ACC112 (cell line): Measurements from ENCODE around the gene IPO11.

Experiments used
- H2AFZ ChIP-seq: fragments of 200-600 bp; sonication (generic); one replicate; pipeline ENCODE4 v1.6.0; 2017; ENCODE audit warnings: antibody characterized with exemption, low read length; ENCODE audit not compliant: unreplicated experiment
- H3K27ac ChIP-seq: fragments of 200-600 bp; sonication (generic); 2 replicates; pipeline ENCODE4 v1.5.1; 2014; ENCODE audit warnings: low read depth, mild to moderate bottlenecking, antibody characterized with exemption, low read length, moderate library complexity
- H3K27me3 ChIP-seq: fragments of 200-600 bp; sonication (generic); 2 replicates; pipeline ENCODE4 v1.6.1; 2014; ENCODE audit warnings: mild to moderate bottlenecking, antibody characterized with exemption, low read length, moderate library complexity, mixed read lengths; ENCODE audit not compliant: insufficient read depth
- H3K36me3 ChIP-seq: fragments of 200-600 bp; sonication (generic); 2 replicates; pipeline ENCODE4 v1.6.1; 2016; ENCODE audit warnings: mild to moderate bottlenecking, antibody characterized with exemption, low read length, moderate library complexity, mixed read lengths; ENCODE audit not compliant: insufficient read depth
- H3K4me1 ChIP-seq: fragments of 200-600 bp; sonication (generic); one replicate; pipeline ENCODE4 v1.6.1; 2016; ENCODE audit warnings: low read length, mixed read lengths; ENCODE audit not compliant: insufficient read depth, unreplicated experiment, control insufficient read depth
- H3K4me3 ChIP-seq: fragments of 200-600 bp; sonication (generic); 2 replicates; pipeline ENCODE4 v1.5.1; 2014; ENCODE audit warnings: mild to moderate bottlenecking, low read depth, low read length
- H3K79me2 ChIP-seq: fragments of 200-600 bp; sonication (generic); one replicate; pipeline ENCODE4 v1.6.0; 2016; ENCODE audit warnings: low read length; ENCODE audit not compliant: control insufficient read depth, unreplicated experiment, insufficient read depth

The IPO11 gene

GRCh38 chr5:62569470-62569869 is 156.9 kb downstream of the IPO11 start:
- H3K27ac ChIP-seq, result no peak overlapping the region
- H2AFZ ChIP-seq, result no peak overlapping the region
- no peaks in the 10 kb centered on the region for H3K4me1 ChIP-seq
- H3K79me2 ChIP-seq, result no peaks in the 10 kb centered on the region
- H3K36me3 ChIP-seq, result peaks cover 32% of the 10 kb centered on the region
- no peak overlapping the region for H3K4me3 ChIP-seq
- H3K27me3 ChIP-seq, result no peaks in the 10 kb centered on the region

- no peak overlapping the region for H2AFZ ChIP-seq
- H3K27ac ChIP-seq, result no peak overlapping the region
- no peaks in the 10 kb centered on the region for H3K79me2 ChIP-seq
- H3K36me3 ChIP-seq, result peaks cover 6% of the 10 kb centered on the region; the same call in 1 of the 2 replicates
- no peak overlapping the region for H3K4me3 ChIP-seq
- H3K27me3 ChIP-seq, result no peaks in the 10 kb centered on the region
- H3K4me1 ChIP-seq, result peaks cover 6% of the 10 kb centered on the region
Measured at GRCh38 chr5:62572918-62573514, 160.5 kb downstream of the IPO11 start.

GRCh38 chr5:62574599-62574998 is 162.0 kb downstream of the IPO11 start:
- no peaks in the 10 kb centered on the region for H3K79me2 ChIP-seq
- H3K36me3 ChIP-seq, result no peaks in the 10 kb centered on the region
- no peak overlapping the region for H3K27ac ChIP-seq
- no peaks in the 10 kb centered on the region for H3K27me3 ChIP-seq
- H2AFZ ChIP-seq, result no peak overlapping the region
- H3K4me1 ChIP-seq, result peaks cover 6% of the 10 kb centered on the region
- H3K4me3 ChIP-seq, result no peak overlapping the region

- Histone ChIP-seq H3K27ac (no peak overlapping the region), H3K4me1 (peaks cover 6% of the 10 kb centered on the region), H3K4me3 (no peak overlapping the region), H3K79me2 (no peaks in the 10 kb centered on the region), H3K27me3 (no peaks in the 10 kb centered on the region), H2AFZ (no peak overlapping the region), H3K36me3 (no peaks in the 10 kb centered on the region)
Measured at GRCh38 chr5:62575066-62575465, 162.5 kb downstream of the IPO11 start.

GRCh38 chr5:62575489-62575888 is 162.9 kb downstream of the IPO11 start:
- no peaks in the 10 kb centered on the region for H3K36me3 ChIP-seq

GRCh38 chr5:62576570-62577170 is 164.1 kb downstream of the IPO11 start:
- no peaks in the 10 kb centered on the region for H3K27me3 ChIP-seq
- no peak overlapping the region for H2AFZ ChIP-seq
- no peak overlapping the region for H3K27ac ChIP-seq
- no peaks in the 10 kb centered on the region for H3K79me2 ChIP-seq
- no peak overlapping the region for H3K4me3 ChIP-seq
- peaks cover 6% of the 10 kb centered on the region for H3K4me1 ChIP-seq
- H3K36me3 ChIP-seq, result no peaks in the 10 kb centered on the region

More at GRCh38 chr5:62575489-62575888, 162.9 kb downstream of the IPO11 start:
- Histone ChIP-seq H3K4me3 (no peak overlapping the region), H3K4me1 (peaks cover 6% of the 10 kb centered on the region), H3K27ac (no peak overlapping the region), H3K79me2 (no peaks in the 10 kb centered on the region), H2AFZ (no peak overlapping the region), H3K27me3 (no peaks in the 10 kb centered on the region)

- no peaks in the 10 kb centered on the region for H3K79me2 ChIP-seq
- peaks cover 6% of the 10 kb centered on the region for H3K4me1 ChIP-seq
- H3K27me3 ChIP-seq, result no peaks in the 10 kb centered on the region
- H2AFZ ChIP-seq, result no peak overlapping the region
- no peak overlapping the region for H3K4me3 ChIP-seq
- H3K27ac ChIP-seq, result no peak overlapping the region
- no peaks in the 10 kb centered on the region for H3K36me3 ChIP-seq
Measured at GRCh38 chr5:62577488-62577887, 164.9 kb downstream of the IPO11 start.

GRCh38 chr5:62578540-62578939 is 166.0 kb downstream of the IPO11 start, which contains the start of gene LRRC70:
LRRC70 (plus strand) TSS chr5:62578819; CDS start chr5:62579439, 620 bp downstream.
- H3K27ac ChIP-seq, result peak within 1 kb of the TSS; percentile 13; the same call in 1 of the 2 replicates

GRCh38 chr5:62579761-62580160 is 167.2 kb downstream of the IPO11 start:
- Histone ChIP-seq H3K79me2 (no peaks in the 10 kb centered on the region), H2AFZ (no peak overlapping the region), H3K4me3 (no peak overlapping the region), H3K36me3 (no peaks in the 10 kb centered on the region), H3K4me1 (peaks cover 6% of the 10 kb centered on the region), H3K27me3 (no peaks in the 10 kb centered on the region), H3K27ac (no peak overlapping the region)

More at GRCh38 chr5:62578540-62578939, 166.0 kb downstream of the IPO11 start, which contains the start of gene LRRC70:
- Histone ChIP-seq H3K4me3 (no peak within 1 kb of the TSS), H3K4me1 (peaks cover 6% of the 10 kb centered on the region), H3K79me2 (no peaks in the 10 kb centered on the region), H3K27me3 (no peaks in the 10 kb centered on the region), H3K36me3 (no peaks in the 10 kb centered on the region), H2AFZ (no peak within 1 kb of the TSS)

- Histone ChIP-seq H3K36me3 (no peaks in the 10 kb centered on the region), H3K27ac (no peak overlapping the region), H3K4me1 (peaks cover 10% of the 10 kb centered on the region), H3K4me3 (no peak overlapping the region), H3K27me3 (no peaks in the 10 kb centered on the region), H3K79me2 (no peaks in the 10 kb centered on the region), H2AFZ (no peak overlapping the region)
Measured at GRCh38 chr5:62581836-62582597, 169.5 kb downstream of the IPO11 start.
